ENCODE measurements around the gene EXOSC1. TPM values are rescaled to one million over a fixed set of nuclear protein-coding genes. Genes with fewer than 3 reads are reported as not detected.

The EXOSC1 gene
- total and polyA plus RNA-seq, 2 donors (not counting 1 experiment from before 2014, with no cell fraction given), result 32.2 to 44.5 TPM

DNA sequence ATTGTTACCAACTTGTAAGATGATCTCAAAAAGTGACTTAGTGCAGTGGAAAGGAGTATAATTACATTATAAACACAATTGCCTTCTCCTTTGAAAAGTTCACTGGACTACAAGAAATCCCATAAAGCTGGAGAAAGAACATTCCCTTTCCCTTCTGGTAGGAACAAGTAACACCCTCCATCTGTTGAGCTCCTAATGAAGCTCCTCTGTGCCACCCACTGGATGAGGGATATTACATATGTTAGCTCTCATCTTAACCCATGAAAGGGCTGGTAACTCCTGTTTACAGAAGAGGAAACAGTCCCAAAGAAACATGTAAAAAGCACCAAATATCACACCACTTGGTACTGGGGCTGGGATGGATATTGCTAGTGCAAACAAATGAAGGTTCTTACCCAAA is 11.8 kb downstream of the EXOSC1 start:
- ATAC-seq (ENCODE audit: low read depth) (no peak), DNase-seq (no peak)
- H3K4me1 Mint-ChIP-seq, result peaks cover 4% of the 10 kb centered on the region
- no peak overlapping the region for H2AFZ ChIP-seq (ENCODE audit: insufficient read depth, low read depth, low read length, poor library complexity, severe bottlenecking)
- no peak overlapping the region for H3K9ac ChIP-seq (ENCODE audit: low read length)
- H3K4me1 ChIP-seq (ENCODE audit: control insufficient read depth in 2 of 2, insufficient read depth in 2 of 2, low read length in 2 of 2), result no peaks in the 10 kb centered on the region
- H3K36me3 ChIP-seq (replicated peaks in 1 of 2; ENCODE audit: control extremely low read depth in 1 of 2, control insufficient read depth in 1 of 2, extremely low read depth in 1 of 2, insufficient read depth in 2 of 2, low read length in 1 of 2), result peaks cover 10 to 66% of the 10 kb centered on the region in 2 experiments
- H3K4me3 Mint-ChIP-seq, result no peak overlapping the region
- no peak overlapping the region for H3K27ac ChIP-seq (ENCODE audit: low read length in 2 of 2)
- no peaks in the 10 kb centered on the region for H3K9me3 ChIP-seq (ENCODE audit: control extremely low read depth in 1 of 3, control insufficient read depth in 2 of 3, insufficient read depth in 1 of 3, low read length in 2 of 3)
- H3K27me3 ChIP-seq (replicated peaks in 1 of 4; ENCODE audit: control extremely low read depth in 1 of 4, control insufficient read depth in 3 of 4, insufficient read depth in 4 of 4, low read length in 3 of 4), result no peaks in the 10 kb centered on the region
- no peaks in the 10 kb centered on the region for H3K27me3 Mint-ChIP-seq
- H3K79me2 ChIP-seq (ENCODE audit: control insufficient read depth, insufficient read depth, low read length), result peaks cover 10% of the 10 kb centered on the region
- CTCF ChIA-PET, result interaction anchor here (1.0 kb wide), 1 partner anchor 28 kb away, joined by 3 read pairs; no protein-coding TSS in a partner anchor
- no peak overlapping the region for H3K4me3 ChIP-seq (ENCODE audit: control extremely low read depth in 1 of 5, extremely low read depth in 1 of 5, insufficient read depth in 1 of 5, low read depth in 2 of 5, low read length in 4 of 5)
- TF ChIP-seq, protein P1, sequence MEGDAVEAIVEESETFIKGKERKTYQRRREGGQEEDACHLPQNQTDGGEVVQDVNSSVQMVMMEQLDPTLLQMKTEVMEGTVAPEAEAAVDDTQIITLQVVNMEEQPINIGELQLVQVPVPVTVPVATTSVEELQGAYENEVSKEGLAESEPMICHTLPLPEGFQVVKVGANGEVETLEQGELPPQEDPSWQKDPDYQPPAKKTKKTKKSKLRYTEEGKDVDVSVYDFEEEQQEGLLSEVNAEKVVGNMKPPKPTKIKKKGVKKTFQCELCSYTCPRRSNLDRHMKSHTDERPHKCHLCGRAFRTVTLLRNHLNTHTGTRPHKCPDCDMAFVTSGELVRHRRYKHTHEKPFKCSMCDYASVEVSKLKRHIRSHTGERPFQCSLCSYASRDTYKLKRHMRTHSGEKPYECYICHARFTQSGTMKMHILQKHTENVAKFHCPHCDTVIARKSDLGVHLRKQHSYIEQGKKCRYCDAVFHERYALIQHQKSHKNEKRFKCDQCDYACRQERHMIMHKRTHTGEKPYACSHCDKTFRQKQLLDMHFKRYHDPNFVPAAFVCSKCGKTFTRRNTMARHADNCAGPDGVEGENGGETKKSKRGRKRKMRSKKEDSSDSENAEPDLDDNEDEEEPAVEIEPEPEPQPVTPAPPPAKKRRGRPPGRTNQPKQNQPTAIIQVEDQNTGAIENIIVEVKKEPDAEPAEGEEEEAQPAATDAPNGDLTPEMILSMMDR (IDR thresholded peaks at IDR 0.05), result no peak
- no peak for TF ChIP-seq EZH2 (IDR thresholded peaks at IDR 0.05; ENCODE audit: borderline replicate concordance, insufficient read depth, low read depth, low read length, poor library complexity, severe bottlenecking)
- no peaks in the 10 kb centered on the region for H3K9me3 Mint-ChIP-seq (ENCODE audit: insufficient read depth)
- POLR2A ChIA-PET, result no interaction called here
- H3K4me2 ChIP-seq (replicated peaks; ENCODE audit: low read depth, low read length, poor library complexity, severe bottlenecking), result no peak overlapping the region
- intact Hi-C loops (cut with micrococcal nuclease), result no loop called here
- no peak overlapping the region for H3K27ac Mint-ChIP-seq
- no peaks in the 10 kb centered on the region for H4K20me1 ChIP-seq (ENCODE audit: control insufficient read depth, insufficient read depth, low read length, poor library complexity, severe bottlenecking)

DNA sequence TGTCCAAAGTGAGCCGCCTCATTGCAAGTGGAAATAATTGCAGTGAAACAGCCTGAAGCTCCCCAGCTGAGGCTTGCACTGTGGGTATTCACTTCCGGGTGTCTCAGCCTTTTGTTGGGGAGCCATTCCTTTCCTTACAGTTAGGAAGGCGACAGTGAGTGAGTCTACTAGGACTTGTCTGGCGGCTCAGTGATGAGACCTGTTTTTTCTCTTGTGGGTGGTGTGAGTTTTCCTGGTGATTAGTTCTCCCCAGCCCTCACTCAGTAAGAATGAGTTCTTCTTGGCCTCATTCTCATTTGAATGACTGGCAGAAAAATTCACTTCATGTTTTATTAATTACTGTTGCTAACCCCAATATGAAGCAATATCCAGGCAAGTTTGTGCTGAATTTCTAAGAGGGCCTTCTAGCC is 17.2 kb downstream of the EXOSC1 start:
- Histone ChIP-seq H2AFZ (ENCODE audit: insufficient read depth, low read depth, low read length, poor library complexity, severe bottlenecking) (no peak overlapping the region), H3K9ac (ENCODE audit: low read length) (no peak overlapping the region), H3K9me3 (ENCODE audit: control extremely low read depth in 1 of 3, control insufficient read depth in 2 of 3, insufficient read depth in 1 of 3, low read length in 2 of 3) (no peaks in the 10 kb centered on the region), H3K27me3 (replicated peaks in 1 of 4; ENCODE audit: control extremely low read depth in 1 of 4, control insufficient read depth in 3 of 4, insufficient read depth in 4 of 4, low read length in 3 of 4) (no peaks in the 10 kb centered on the region), H3K36me3 (replicated peaks in 1 of 2; ENCODE audit: control extremely low read depth in 1 of 2, control insufficient read depth in 1 of 2, extremely low read depth in 1 of 2, insufficient read depth in 2 of 2, low read length in 1 of 2) (peaks cover 5 to 36% of the 10 kb centered on the region in 2 experiments), H3K4me1 (ENCODE audit: control insufficient read depth in 2 of 2, insufficient read depth in 2 of 2, low read length in 2 of 2) (peaks cover 21 to 31% of the 10 kb centered on the region in 2 donors), H3K4me2 (replicated peaks; ENCODE audit: low read depth, low read length, poor library complexity, severe bottlenecking) (peak overlapping the region; percentile 19), H3K27ac (ENCODE audit: low read length in 2 of 2) (peak overlapping the region in 1 of 2 donors; percentile 40), H3K79me2 (ENCODE audit: control insufficient read depth, insufficient read depth, low read length) (peaks cover 35% of the 10 kb centered on the region), H3K4me3 (ENCODE audit: control extremely low read depth in 1 of 5, extremely low read depth in 1 of 5, insufficient read depth in 1 of 5, low read depth in 2 of 5, low read length in 4 of 5) (no peak overlapping the region), H4K20me1 (ENCODE audit: control insufficient read depth, insufficient read depth, low read length, poor library complexity, severe bottlenecking) (peaks cover 7% of the 10 kb centered on the region)
- DNase-seq (no peak), ATAC-seq (ENCODE audit: low read depth) (no peak)
- ChIA-PET CTCF (interaction anchor here (1.1 kb wide), 1 partner anchor 14 kb away, joined by 3 read pairs; no protein-coding TSS in a partner anchor), POLR2A (no interaction called here)
- intact Hi-C loops (cut with micrococcal nuclease), result no loop called here
- peaks cover 39% of the 10 kb centered on the region for H3K4me1 Mint-ChIP-seq
- H3K4me3 Mint-ChIP-seq, result peak overlapping the region; percentile 67
- H3K9me3 Mint-ChIP-seq (ENCODE audit: insufficient read depth), result no peaks in the 10 kb centered on the region
- TF ChIP-seq EZH2 (IDR thresholded peaks at IDR 0.05; ENCODE audit: borderline replicate concordance, insufficient read depth, low read depth, low read length, poor library complexity, severe bottlenecking), result no peak
- TF ChIP-seq, protein P1 (IDR thresholded peaks at IDR 0.05), result no peak
- WGBS (ENCODE audit: insufficient coverage), result no CpG with 5 or more reads among the region's 4 CpGs
- peak overlapping the region; percentile 50 for H3K27ac Mint-ChIP-seq
- H3K27me3 Mint-ChIP-seq, result no peaks in the 10 kb centered on the region
